ENCODE results near the gene FSTL4. TPM values are rescaled to one million over a fixed set of nuclear protein-coding genes. Genes with fewer than 3 reads are reported as not detected.

The FSTL4 gene
- total RNA-seq, 2 experiments from 2014 or later = not detected

GRCh38 chr5:133534566-133534965, 77.8 kb downstream of the FSTL4 start:
- H3K36me3 ChIP-seq (ENCODE audit: insufficient read depth, low read length) = no peaks in the 10 kb centered on the region
- BruUV-seq (replicated peaks) = no TSS peak
- H3K4me2 ChIP-seq (ENCODE audit: low read length) = no peak overlapping the region
- H3K4me1 ChIP-seq (ENCODE audit: insufficient read depth, low read length, poor library complexity, severe bottlenecking) = no peaks in the 10 kb centered on the region
- CTCF ChIA-PET (ENCODE audit: unreplicated experiment) = no interaction called here
- H3K9me2 ChIP-seq (ENCODE audit: insufficient read depth, low read length) = no peaks in the 10 kb centered on the region
- no peaks in the 10 kb centered on the region for H3K9me3 ChIP-seq (ENCODE audit: low read length)
- no peaks in the 10 kb centered on the region for H4K20me1 ChIP-seq (ENCODE audit: insufficient read depth, low read length)
- POLR2A ChIA-PET = no interaction called here
- H3K27ac ChIP-seq (ENCODE audit: low read depth, low read length, poor library complexity, severe bottlenecking) = no peak overlapping the region
- no peak for TF ChIP-seq EZH2phosphoT487 (IDR thresholded peaks at IDR 0.05; ENCODE audit: borderline replicate concordance, low read depth, low read length)
- no peak for TF ChIP-seq CTCF (conservative IDR thresholded peaks at IDR 0.05; ENCODE audit: low read length)
- H3K4me3 ChIP-seq (ENCODE audit: low read depth, low read length, poor library complexity, severe bottlenecking) = no peak overlapping the region
- H2AFZ ChIP-seq (ENCODE audit: low read length) = no peak overlapping the region
- H3K79me2 ChIP-seq (ENCODE audit: insufficient read depth, low read depth, low read length) = no peaks in the 10 kb centered on the region
- intact Hi-C loops (cut with micrococcal nuclease; ENCODE audit: unreplicated experiment) = no loop called here
- no peak for DNase-seq (ENCODE audit: low spot score)

GRCh38 chr5:133533541-133533940, 78.8 kb downstream of the FSTL4 start:
- Histone ChIP-seq H3K4me2 (ENCODE audit: low read length) (no peak overlapping the region), H3K9me3 (ENCODE audit: low read length) (no peaks in the 10 kb centered on the region), H3K9me2 (ENCODE audit: insufficient read depth, low read length) (no peaks in the 10 kb centered on the region), H3K36me3 (ENCODE audit: insufficient read depth, low read length) (no peaks in the 10 kb centered on the region), H3K79me2 (ENCODE audit: insufficient read depth, low read depth, low read length) (no peaks in the 10 kb centered on the region), H3K27ac (ENCODE audit: low read depth, low read length, poor library complexity, severe bottlenecking) (no peak overlapping the region), H4K20me1 (ENCODE audit: insufficient read depth, low read length) (no peaks in the 10 kb centered on the region), H3K4me3 (ENCODE audit: low read depth, low read length, poor library complexity, severe bottlenecking) (no peak overlapping the region), H3K4me1 (ENCODE audit: insufficient read depth, low read length, poor library complexity, severe bottlenecking) (no peaks in the 10 kb centered on the region), H2AFZ (ENCODE audit: low read length) (no peak overlapping the region)
- POLR2A ChIA-PET = no interaction called here
- intact Hi-C loops (cut with micrococcal nuclease; ENCODE audit: unreplicated experiment) = no loop called here
- DNase-seq (ENCODE audit: low spot score) = no peak
- TF ChIP-seq EZH2phosphoT487 (IDR thresholded peaks at IDR 0.05; ENCODE audit: borderline replicate concordance, low read depth, low read length) = no peak
- no peak for TF ChIP-seq CTCF (conservative IDR thresholded peaks at IDR 0.05; ENCODE audit: low read length)
- CTCF ChIA-PET (ENCODE audit: unreplicated experiment) = no interaction called here
- BruUV-seq (replicated peaks) = no TSS peak

- ChIA-PET CTCF (ENCODE audit: unreplicated experiment) (no interaction called here), POLR2A (no interaction called here)
- Histone ChIP-seq H3K4me2 (ENCODE audit: low read length) (no peak overlapping the region), H3K4me1 (ENCODE audit: insufficient read depth, low read length, poor library complexity, severe bottlenecking) (no peaks in the 10 kb centered on the region), H3K4me3 (ENCODE audit: low read depth, low read length, poor library complexity, severe bottlenecking) (no peak overlapping the region), H3K79me2 (ENCODE audit: insufficient read depth, low read depth, low read length) (no peaks in the 10 kb centered on the region), H3K27ac (ENCODE audit: low read depth, low read length, poor library complexity, severe bottlenecking) (no peak overlapping the region), H3K9me3 (ENCODE audit: low read length) (no peaks in the 10 kb centered on the region), H3K36me3 (ENCODE audit: insufficient read depth, low read length) (no peaks in the 10 kb centered on the region), H3K9me2 (ENCODE audit: insufficient read depth, low read length) (no peaks in the 10 kb centered on the region), H2AFZ (ENCODE audit: low read length) (no peak overlapping the region), H4K20me1 (ENCODE audit: insufficient read depth, low read length) (no peaks in the 10 kb centered on the region)
- no TSS peak for BruUV-seq (replicated peaks)
- intact Hi-C loops (cut with micrococcal nuclease; ENCODE audit: unreplicated experiment) = no loop called here
- no peak for DNase-seq (ENCODE audit: low spot score)
- TF ChIP-seq CTCF (conservative IDR thresholded peaks at IDR 0.05; ENCODE audit: low read length) (no peak), EZH2phosphoT487 (IDR thresholded peaks at IDR 0.05; ENCODE audit: borderline replicate concordance, low read depth, low read length) (no peak)
Measured at GRCh38 chr5:133531594-133531993, 80.7 kb downstream of the FSTL4 start.
